Measurements from ENCODE around the gene PTPRR. TPM values are rescaled to one million over a fixed set of nuclear protein-coding genes. Genes with fewer than 3 reads are reported as not detected.

The PTPRR gene
- total RNA-seq, 1 experiment from 2014 or later, result 1.3 TPM

GRCh38 chr12:70598467-70599193 is 321.9 kb downstream of the PTPRR start:
- CTCF ChIA-PET, result no interaction called here
- H3K9me3 ChIP-seq, result no peaks in the 10 kb centered on the region
- H3K27me3 Mint-ChIP-seq (ENCODE audit: insufficient read depth, unreplicated experiment), result peaks cover 2% of the 10 kb centered on the region
- H3K4me3 ChIP-seq (ENCODE audit: low read depth, low read length), result no peak overlapping the region
- no peak for DNase-seq
- no peak overlapping the region for H3K4me3 Mint-ChIP-seq (ENCODE audit: unreplicated experiment)
- no peaks in the 10 kb centered on the region for H3K4me1 Mint-ChIP-seq (ENCODE audit: low read depth, unreplicated experiment)
- BruUV-seq (replicated peaks), result no TSS peak
- H3K36me3 Mint-ChIP-seq (ENCODE audit: insufficient read depth, unreplicated experiment), result no peaks in the 10 kb centered on the region
- H3K27ac Mint-ChIP-seq (ENCODE audit: unreplicated experiment), result no peak overlapping the region
- intact Hi-C loops (cut with micrococcal nuclease; ENCODE audit: unreplicated experiment), result no loop called here
- no peaks in the 10 kb centered on the region for H3K4me1 ChIP-seq
- no peak for TF ChIP-seq CTCF (IDR thresholded peaks at IDR 0.05; ENCODE audit: insufficient read depth in 1 of 2, low read depth in 1 of 2, low read length in 1 of 2, severe bottlenecking in 1 of 2, unreplicated experiment in 1 of 2)
- H3K27me3 ChIP-seq (replicated peaks; ENCODE audit: control insufficient read depth, insufficient read depth, low read length), result no peaks in the 10 kb centered on the region
- H3K36me3 ChIP-seq (ENCODE audit: control insufficient read depth, insufficient read depth, low read length), result no peaks in the 10 kb centered on the region
- no peaks in the 10 kb centered on the region for H3K9me3 Mint-ChIP-seq (ENCODE audit: unreplicated experiment)
- POLR2A ChIA-PET, result no interaction called here

GRCh38 chr12:70592664-70593063 is 327.9 kb downstream of the PTPRR start:
- no TSS peak for BruUV-seq (replicated peaks)
- intact Hi-C loops (cut with micrococcal nuclease; ENCODE audit: unreplicated experiment), result no loop called here
- POLR2A ChIA-PET, result no interaction called here
- no peak overlapping the region for H3K4me3 ChIP-seq (ENCODE audit: low read depth, low read length)
- no peaks in the 10 kb centered on the region for H3K9me3 Mint-ChIP-seq (ENCODE audit: unreplicated experiment)
- TF ChIP-seq CTCF (IDR thresholded peaks at IDR 0.05; ENCODE audit: insufficient read depth in 1 of 2, low read depth in 1 of 2, low read length in 1 of 2, severe bottlenecking in 1 of 2, unreplicated experiment in 1 of 2), result no peak
- no peak overlapping the region for H3K27ac Mint-ChIP-seq (ENCODE audit: unreplicated experiment)
- no peaks in the 10 kb centered on the region for H3K36me3 Mint-ChIP-seq (ENCODE audit: insufficient read depth, unreplicated experiment)
- no peak for DNase-seq
- H3K27me3 ChIP-seq (replicated peaks; ENCODE audit: control insufficient read depth, insufficient read depth, low read length), result no peaks in the 10 kb centered on the region
- H3K4me3 Mint-ChIP-seq (ENCODE audit: unreplicated experiment), result no peak overlapping the region
- H3K4me1 ChIP-seq, result no peaks in the 10 kb centered on the region
- peaks cover 3% of the 10 kb centered on the region for H3K27me3 Mint-ChIP-seq (ENCODE audit: insufficient read depth, unreplicated experiment)
- H3K4me1 Mint-ChIP-seq (ENCODE audit: low read depth, unreplicated experiment), result no peaks in the 10 kb centered on the region
- H3K36me3 ChIP-seq (ENCODE audit: control insufficient read depth, insufficient read depth, low read length), result no peaks in the 10 kb centered on the region
- CTCF ChIA-PET, result no interaction called here
- H3K9me3 ChIP-seq, result no peaks in the 10 kb centered on the region

- H3K36me3 ChIP-seq (ENCODE audit: control insufficient read depth, insufficient read depth, low read length), result no peaks in the 10 kb centered on the region
- H3K9me3 Mint-ChIP-seq (ENCODE audit: unreplicated experiment), result no peaks in the 10 kb centered on the region
- no peaks in the 10 kb centered on the region for H3K4me1 ChIP-seq
- no peak for DNase-seq
- BruUV-seq (replicated peaks), result no TSS peak
- H3K4me1 Mint-ChIP-seq (ENCODE audit: low read depth, unreplicated experiment), result no peaks in the 10 kb centered on the region
- ChIA-PET POLR2A (no interaction called here), CTCF (interaction anchor here (0.7 to 1.5 kb wide), 3 partner anchors 130 to 745 kb away, joined by 3 to 10 read pairs (median 5); no protein-coding TSS in a partner anchor)
- no peaks in the 10 kb centered on the region for H3K36me3 Mint-ChIP-seq (ENCODE audit: insufficient read depth, unreplicated experiment)
- no peak overlapping the region for H3K27ac Mint-ChIP-seq (ENCODE audit: unreplicated experiment)
- H3K27me3 Mint-ChIP-seq (ENCODE audit: insufficient read depth, unreplicated experiment), result peaks cover 3% of the 10 kb centered on the region
- H3K4me3 ChIP-seq (ENCODE audit: low read depth, low read length), result no peak overlapping the region
- H3K27me3 ChIP-seq (replicated peaks; ENCODE audit: control insufficient read depth, insufficient read depth, low read length), result no peaks in the 10 kb centered on the region
- no peaks in the 10 kb centered on the region for H3K9me3 ChIP-seq
- TF ChIP-seq CTCF (IDR thresholded peaks at IDR 0.05; ENCODE audit: insufficient read depth in 1 of 2, low read depth in 1 of 2, low read length in 1 of 2, severe bottlenecking in 1 of 2, unreplicated experiment in 1 of 2), result no peak
- intact Hi-C loops (cut with micrococcal nuclease; ENCODE audit: unreplicated experiment), result loop anchor here (1.0 kb wide), 3 partner anchors 129 to 424 kb away; no protein-coding TSS in a partner anchor
- no peak overlapping the region for H3K4me3 Mint-ChIP-seq (ENCODE audit: unreplicated experiment)
These were observed 329.9 kb downstream of the PTPRR start for GRCh38 chr12:70590549-70591226.
